GM23338 (cell line): ENCODE measurements around the gene WDR26. TPM values are rescaled to one million over a fixed set of nuclear protein-coding genes. Genes with fewer than 3 reads are reported as not detected.
"Not testable (repeated sequence)": the region's sequence is repeated elsewhere in the genome, so short reads cannot be mapped to it uniquely, and the experiment has no call there.

Experiments
- ATAC-seq: fragments of 200-7000 bp; cut with Tn5 transposase; 3 replicates; pipeline ENCODE4 v1.9.1; 2020
- DNase-seq: peaks from one replicate; pipeline ENCODE4 v3.0.0-alpha.2; 2015; ENCODE audit warnings: low spot score
- H2AFZ ChIP-seq: fragments of 200-600 bp; sonication (generic); 2 replicates; pipeline ENCODE4 v1.8.0; 2016; ENCODE audit warnings: antibody characterized with exemption, mild to moderate bottlenecking, moderate library complexity
- H3F3A ChIP-seq: fragments of 200-600 bp; sonication (generic); replicated peaks from 2 replicates; pipeline ENCODE4 v1.8.0; 2017; ENCODE audit warnings: antibody characterized with exemption, mixed run types, low read depth
- H3K27ac ChIP-seq: fragments of 200-600 bp; sonication (generic); 2 replicates; pipeline ENCODE4 v1.6.1; 2016; ENCODE audit warnings: low read depth
- H3K27me3 ChIP-seq: fragments of 200-600 bp; sonication (generic); 2 replicates; pipeline ENCODE4 v1.8.0; 2016; ENCODE audit warnings: mild to moderate bottlenecking, mixed run types, moderate library complexity; ENCODE audit not compliant: insufficient read depth
- H3K36me3 ChIP-seq: fragments of 200-600 bp; sonication (generic); 2 replicates; pipeline ENCODE4 v1.8.0; 2016; ENCODE audit warnings: mild to moderate bottlenecking; ENCODE audit not compliant: insufficient read depth
- H3K4me1 ChIP-seq: fragments of 200-600 bp; sonication (generic); 2 replicates; pipeline ENCODE4 v1.8.0; 2016; ENCODE audit warnings: mild to moderate bottlenecking, moderate library complexity; ENCODE audit not compliant: insufficient read depth
- H3K4me2 ChIP-seq: fragments of 200-600 bp; sonication (generic); 2 replicates; pipeline ENCODE4 v1.7.1; 2017; ENCODE audit warnings: mixed run types
- H3K4me3 ChIP-seq: fragments of 200-600 bp; sonication (generic); 2 replicates; pipeline ENCODE4 v1.6.1; 2016; ENCODE audit warnings: mixed run types
- H3K79me2 ChIP-seq: fragments of 200-600 bp; sonication (generic); replicated peaks from 2 replicates; pipeline ENCODE4 v1.8.0; 2017; ENCODE audit warnings: mild to moderate bottlenecking; ENCODE audit not compliant: insufficient read depth
- H3K9me2 ChIP-seq: fragments of 200-600 bp; sonication (generic); 2 replicates; pipeline ENCODE4 v1.8.0; 2017; ENCODE audit not compliant: insufficient read depth
- H4K20me1 ChIP-seq: fragments of 200-600 bp; sonication (generic); replicated peaks from 2 replicates; pipeline ENCODE4 v1.8.0; 2017; ENCODE audit warnings: mild to moderate bottlenecking; ENCODE audit not compliant: insufficient read depth
- H3K27ac Mint-ChIP-seq: 2 replicates; pipeline ENCODE4 v1.8.0; 2020; ENCODE audit warnings: inconsistent platforms, mild to moderate bottlenecking, moderate library complexity, mixed read lengths
- H3K27me3 Mint-ChIP-seq: 3 replicates; pipeline ENCODE4 v1.8.0; 2022; ENCODE audit warnings: low read depth, mild to moderate bottlenecking, moderate library complexity, mixed read lengths, inconsistent platforms; ENCODE audit not compliant: insufficient read depth, poor library complexity
- H3K36me3 Mint-ChIP-seq: 3 replicates; pipeline ENCODE4 v1.8.0; 2021; ENCODE audit warnings: low read depth, mild to moderate bottlenecking, inconsistent platforms, moderate library complexity, mixed read lengths
- H3K4me1 Mint-ChIP-seq: 3 replicates; pipeline ENCODE4 v1.8.0; 2020; ENCODE audit warnings: mild to moderate bottlenecking, inconsistent platforms, mixed read lengths
- H3K4me3 Mint-ChIP-seq: 3 replicates; pipeline ENCODE4 v1.8.0; 2021; ENCODE audit warnings: moderate library complexity, mild to moderate bottlenecking, inconsistent platforms, mixed read lengths
- H3K9me3 Mint-ChIP-seq: 3 replicates; pipeline ENCODE4 v1.8.0; 2020; ENCODE audit warnings: moderate library complexity, mild to moderate bottlenecking, inconsistent platforms, mixed read lengths
- EZH2 ChIP-seq: fragments of 200-600 bp; sonication (generic); IDR thresholded peaks from one replicate; pipeline ENCODE4 v1.8.0; 2017; ENCODE audit warnings: antibody characterized with exemption, mild to moderate bottlenecking, low read depth; ENCODE audit not compliant: unreplicated experiment
- JUNB ChIP-seq: IDR thresholded peaks from one replicate; pipeline ENCODE4 v1.6.1; 2016; ENCODE audit warnings: antibody characterized with exemption; ENCODE audit not compliant: unreplicated experiment
- POLR2AphosphoS5 ChIP-seq: IDR thresholded peaks from 2 replicates; pipeline ENCODE4 v1.6.1; 2016; ENCODE audit warnings: antibody characterized with exemption, low read depth
- STAT1 ChIP-seq: IDR thresholded peaks from one replicate; pipeline ENCODE4 v1.6.1; 2016; ENCODE audit warnings: antibody characterized with exemption; ENCODE audit not compliant: unreplicated experiment
- ZNF114 ChIP-seq: fragments of 250-450 bp; sonication (Bioruptor Pico); IDR thresholded peaks from 2 replicates; pipeline ENCODE4 v1.5.0; 2020; ENCODE audit warnings: mild to moderate bottlenecking, moderate library complexity
- ZNF331 ChIP-seq: fragments of 250-450 bp; sonication (Bioruptor Pico); IDR thresholded peaks from 2 replicates; pipeline ENCODE4 v1.5.0; 2020; ENCODE audit warnings: low read depth, mild to moderate bottlenecking, moderate library complexity
- polyA plus RNA-seq: library from polyadenylated mRNA; unstranded; fragments of >200 nt; fragmentation: Nextera tagmentation; extraction: Ambion mirVana; gene quantifications from 2 replicates; pipeline ENCODE4 v1.2.1, GENCODE V29; 2016
- total RNA-seq: library from RNA; depleted of rRNA; stranded (reverse); fragments of >200 nt; shearing (Covaris generic); gene quantifications from 2 replicates; pipeline ENCODE4 v1.2.3, GENCODE V29; 2014
- TF ChIP-seq, protein P1 (sequence below): IDR thresholded peaks from 2 replicates; pipeline ENCODE4 v1.6.1; 2016; ENCODE audit warnings: antibody characterized with exemption

Gene WDR26
- total and polyA plus RNA-seq, 2 experiments from 2014 or later: 16.9 to 74.6 TPM

GRCh38 chr1:224427346-224427745, 7.3 kb downstream of the WDR26 start (continued):
- TF ChIP-seq, protein P1, sequence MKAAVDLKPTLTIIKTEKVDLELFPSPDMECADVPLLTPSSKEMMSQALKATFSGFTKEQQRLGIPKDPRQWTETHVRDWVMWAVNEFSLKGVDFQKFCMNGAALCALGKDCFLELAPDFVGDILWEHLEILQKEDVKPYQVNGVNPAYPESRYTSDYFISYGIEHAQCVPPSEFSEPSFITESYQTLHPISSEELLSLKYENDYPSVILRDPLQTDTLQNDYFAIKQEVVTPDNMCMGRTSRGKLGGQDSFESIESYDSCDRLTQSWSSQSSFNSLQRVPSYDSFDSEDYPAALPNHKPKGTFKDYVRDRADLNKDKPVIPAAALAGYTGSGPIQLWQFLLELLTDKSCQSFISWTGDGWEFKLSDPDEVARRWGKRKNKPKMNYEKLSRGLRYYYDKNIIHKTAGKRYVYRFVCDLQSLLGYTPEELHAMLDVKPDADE: no peak
- TF ChIP-seq POLR2AphosphoS5: no peak
- no peak for TF ChIP-seq ZNF114 (CRISPR knock-in tag)
- TF ChIP-seq JUNB: no peak

GRCh38 chr1:224426869-224427268, 7.7 kb downstream of the WDR26 start:
- ATAC-seq, H2AFZ ChIP-seq, H3K27ac ChIP-seq, H3K27me3 Mint-ChIP-seq, H3K27me3 ChIP-seq, H3K4me3 Mint-ChIP-seq, H3K9me2 ChIP-seq, DNase-seq, H3K4me3 ChIP-seq, H3K27ac Mint-ChIP-seq, H3F3A ChIP-seq, H3K4me2 ChIP-seq, H3K9me3 Mint-ChIP-seq: not testable (repeated sequence)
- Mint-ChIP-seq H3K4me1 (peaks cover 11% of the 10 kb centered on the region), H3K36me3 (peaks cover 81% of the 10 kb centered on the region)
- Histone ChIP-seq H3K4me1 (peaks cover 17% of the 10 kb centered on the region), H3K79me2 (peaks cover 63% of the 10 kb centered on the region), H3K36me3 (peaks cover 51% of the 10 kb centered on the region), H4K20me1 (peaks cover 36% of the 10 kb centered on the region)

GRCh38 chr1:224425279-224425884, 9.2 kb downstream of the WDR26 start:
- peaks cover 10% of the 10 kb centered on the region; the same call in 1 of the 2 replicates for H3F3A ChIP-seq
- H3K4me1 Mint-ChIP-seq: peaks cover under 1% of the 10 kb centered on the region
- no peak for ATAC-seq
- peaks cover 66% of the 10 kb centered on the region for H3K36me3 ChIP-seq
- H3K79me2 ChIP-seq: peaks cover 52% of the 10 kb centered on the region
- no peak overlapping the region for H3K27ac ChIP-seq
- H3K9me3 Mint-ChIP-seq: no peaks in the 10 kb centered on the region
- no peak overlapping the region for H2AFZ ChIP-seq
- H3K36me3 Mint-ChIP-seq: peaks cover 82% of the 10 kb centered on the region
- no peak for DNase-seq
- no peak overlapping the region for H3K27ac Mint-ChIP-seq
- H3K4me3 ChIP-seq: no peak overlapping the region
- TF ChIP-seq ZNF331 (CRISPR knock-in tag) (no peak), ZNF114 (CRISPR knock-in tag) (no peak)
- H3K4me1 ChIP-seq: peaks cover 2% of the 10 kb centered on the region; the same call in 1 of the 2 replicates
- peaks cover 30% of the 10 kb centered on the region for H4K20me1 ChIP-seq
- H3K27me3 ChIP-seq: no peaks in the 10 kb centered on the region
- no peak overlapping the region for H3K4me3 Mint-ChIP-seq
- H3K27me3 Mint-ChIP-seq: peaks cover 2% of the 10 kb centered on the region
- no peak overlapping the region for H3K4me2 ChIP-seq
- no peaks in the 10 kb centered on the region for H3K9me2 ChIP-seq

- H3F3A ChIP-seq: peaks cover 18% of the 10 kb centered on the region; the same call in 1 of the 2 replicates
- Mint-ChIP-seq H3K27ac (no peak overlapping the region), H3K4me3 (no peak overlapping the region), H3K9me3 (no peaks in the 10 kb centered on the region), H3K36me3 (peaks cover 90% of the 10 kb centered on the region), H3K27me3 (peaks cover 2% of the 10 kb centered on the region), H3K4me1 (no peaks in the 10 kb centered on the region; the same call in 2 of the 3 replicates)
- H4K20me1 ChIP-seq: peaks cover 30% of the 10 kb centered on the region; the same call in 1 of the 2 replicates
- H3K4me1 ChIP-seq: no peaks in the 10 kb centered on the region
- TF ChIP-seq, protein P1: no peak
- TF ChIP-seq JUNB: no peak
- TF ChIP-seq STAT1: no peak
- no peak for TF ChIP-seq EZH2
- H3K27ac ChIP-seq: peak overlapping the region; percentile 18; the same call in 1 of the 2 replicates
- DNase-seq (no peak), ATAC-seq (no peak)
- H3K36me3 ChIP-seq: peaks cover 86% of the 10 kb centered on the region
- H3K9me2 ChIP-seq: no peaks in the 10 kb centered on the region
- no peaks in the 10 kb centered on the region for H3K27me3 ChIP-seq
- H3K79me2 ChIP-seq: peaks cover 12% of the 10 kb centered on the region; the same call in 1 of the 2 replicates
- H3K4me3 ChIP-seq: no peak overlapping the region
- H2AFZ ChIP-seq: no peak overlapping the region
- H3K4me2 ChIP-seq: no peak overlapping the region
Measured at GRCh38 chr1:224420106-224420505, 14.5 kb downstream of the WDR26 start.
